NOMO-1 treated with dmso at 0.1 percent for 144 hours (cell line): Measurements from ENCODE around the gene ITK.

Experiments used
- DNase-seq: peaks from one replicate; lab custom pipeline; 2025; ENCODE audit not compliant: unreplicated experiment; lab: John Stamatoyannopoulos, UW

The ITK gene

DNA sequence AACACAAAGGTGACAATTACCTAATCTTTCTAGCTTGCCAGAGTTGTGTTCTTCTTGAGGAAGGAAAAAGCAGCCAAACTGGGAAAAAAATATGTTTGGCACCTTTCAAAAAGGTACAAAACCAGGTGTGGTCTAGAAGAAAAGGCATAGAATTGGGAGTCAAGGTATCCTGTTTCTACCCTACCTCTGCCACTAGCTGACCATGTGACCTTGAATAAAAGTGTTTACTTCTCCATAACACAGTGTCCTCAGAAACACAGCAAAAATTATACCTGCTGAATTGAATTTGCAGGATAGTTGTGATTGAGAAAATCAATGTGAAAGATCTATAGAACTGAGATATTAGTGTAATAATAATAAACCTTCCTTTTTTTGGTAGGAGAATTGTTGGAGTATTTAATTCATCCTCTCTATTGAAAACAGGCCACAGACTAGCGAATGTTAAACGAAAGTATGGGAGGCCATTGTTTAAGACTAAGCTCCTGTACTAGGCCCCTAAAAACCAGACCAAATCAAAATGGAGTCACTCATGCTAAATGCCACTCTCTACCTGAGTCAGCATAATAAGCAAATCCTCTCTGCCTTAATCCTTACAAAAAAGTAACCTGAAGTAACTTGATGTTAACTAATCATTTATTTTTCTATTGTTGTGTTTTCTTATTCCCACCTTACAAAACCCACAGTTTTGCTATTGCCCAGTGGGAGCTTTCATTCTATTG is 97.8 kb downstream of the ITK start:
- no peak for DNase-seq

DNA sequence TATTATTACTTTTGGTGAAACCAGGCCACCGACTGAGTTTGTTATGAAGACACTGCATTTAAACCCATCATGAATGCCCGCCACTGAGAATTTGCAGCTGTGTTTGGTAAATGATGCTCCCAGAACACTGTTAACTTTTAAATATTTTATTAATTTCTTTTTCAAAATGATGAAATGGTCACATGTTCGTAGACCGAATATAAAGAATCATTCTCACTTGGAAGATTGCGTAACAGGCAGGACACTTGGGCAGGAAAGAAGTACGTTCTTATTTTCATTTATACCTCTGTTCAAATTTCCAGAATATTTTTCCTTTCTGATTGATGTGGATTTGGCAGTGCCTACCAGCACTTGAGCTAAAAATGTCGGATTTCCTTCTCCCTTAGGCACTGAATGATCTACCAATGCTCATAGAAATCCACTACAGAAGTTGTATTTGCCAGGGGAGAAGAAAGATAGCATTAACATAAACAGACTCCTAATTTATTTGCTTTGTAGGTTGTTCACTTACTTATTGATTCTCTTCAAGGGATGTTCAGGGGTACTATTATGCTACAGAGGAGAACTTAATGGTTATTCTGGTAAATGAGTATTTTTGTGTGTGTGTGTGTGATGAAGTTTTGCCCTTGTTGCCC is 99.1 kb downstream of the ITK start:
- DNase-seq, result no peak

DNA sequence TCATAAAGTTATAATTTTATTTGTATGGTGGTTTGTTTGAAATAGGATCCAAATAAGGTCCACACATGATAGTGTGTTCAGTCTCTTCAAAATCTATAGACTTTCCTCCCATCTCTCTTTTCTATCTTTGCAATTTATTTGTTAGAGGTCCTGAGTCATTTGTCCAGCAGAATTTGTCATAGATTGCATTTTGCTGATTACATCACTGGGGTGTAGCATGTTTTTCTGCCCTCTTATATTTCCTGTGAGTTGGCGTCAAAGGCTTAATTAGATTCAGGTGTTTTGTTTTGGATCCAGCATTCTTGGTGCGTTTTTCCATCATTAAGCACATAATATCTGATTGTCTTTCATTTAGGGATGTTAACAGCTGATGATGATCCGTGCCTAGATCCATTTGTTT is 100.3 kb downstream of the ITK start:
- no peak for DNase-seq

DNA sequence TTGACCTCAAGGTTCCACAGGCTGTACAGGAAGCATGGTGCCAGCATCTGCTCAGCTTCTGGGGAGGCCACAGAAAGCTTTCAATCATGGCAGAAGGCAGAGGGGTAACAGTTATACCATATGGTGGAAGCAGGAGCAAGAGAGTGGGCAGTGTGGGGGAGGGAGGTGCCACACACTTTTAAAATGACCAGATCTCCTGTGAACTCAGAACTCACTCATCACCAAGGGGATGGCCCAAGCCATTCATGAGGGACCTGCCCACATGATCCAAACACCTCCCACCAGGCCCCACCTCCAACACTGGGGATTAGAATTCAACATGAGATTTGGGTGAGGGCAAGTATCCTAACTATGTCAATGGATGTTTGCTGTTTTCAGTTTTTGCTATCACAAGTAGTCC is 101.5 kb downstream of the ITK start:
- no peak for DNase-seq

DNA sequence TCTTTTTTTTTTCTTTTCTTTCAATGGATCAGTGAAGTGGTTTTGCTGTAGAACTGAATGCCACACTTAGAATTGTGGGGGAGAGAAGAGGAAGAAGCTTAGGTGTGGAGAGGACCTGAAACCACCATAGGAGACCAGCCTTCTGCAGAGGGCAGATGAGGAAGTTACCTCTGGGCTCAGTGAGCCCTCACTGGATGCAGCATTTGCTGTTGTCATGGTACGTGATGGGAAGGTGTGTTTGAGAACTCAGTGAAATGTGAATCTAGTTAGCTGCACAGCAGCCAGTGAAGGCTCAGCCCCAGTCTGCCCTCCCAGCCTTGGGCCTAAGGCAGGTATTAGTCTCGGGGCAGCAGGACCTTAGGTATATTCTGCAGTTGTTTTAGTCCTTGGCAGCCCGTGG is 102.8 kb downstream of the ITK start:
- peak; percentile 54 for DNase-seq

DNA sequence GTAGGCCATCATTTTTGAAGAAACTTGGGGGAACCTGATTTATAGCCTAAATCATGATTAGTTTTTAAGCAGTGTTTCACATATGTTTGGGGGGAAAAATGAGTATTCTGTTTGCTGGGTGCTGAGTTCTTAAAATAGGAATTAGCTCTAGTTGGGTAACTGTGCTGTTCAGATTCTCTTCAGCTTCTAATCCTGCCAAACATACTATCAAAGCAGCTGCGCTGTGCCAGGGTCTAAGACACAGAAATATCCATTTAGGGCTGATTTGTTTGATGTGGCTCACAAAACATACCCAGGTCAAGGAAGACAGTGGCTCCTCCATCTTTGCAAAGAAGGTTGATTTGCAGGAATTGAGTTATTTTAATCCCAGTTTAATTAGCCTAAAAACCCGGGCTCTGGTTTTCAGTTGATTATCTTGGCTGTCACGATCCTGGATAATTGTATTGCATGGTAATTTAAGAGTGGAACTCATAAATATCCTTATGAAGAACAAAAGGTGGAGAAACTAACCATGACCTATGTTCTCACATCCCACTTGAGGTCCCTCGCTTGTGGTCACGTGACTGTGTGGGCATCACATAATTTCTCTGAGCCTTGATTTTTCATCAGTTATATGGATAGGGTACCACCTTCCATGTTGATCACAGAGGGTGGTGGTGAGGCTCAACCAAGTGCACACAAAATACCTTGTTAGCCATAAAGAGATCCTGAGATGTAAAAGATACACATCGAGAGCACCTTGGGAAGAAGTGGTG is 104.0 kb downstream of the ITK start:
- DNase-seq, result no peak

DNA sequence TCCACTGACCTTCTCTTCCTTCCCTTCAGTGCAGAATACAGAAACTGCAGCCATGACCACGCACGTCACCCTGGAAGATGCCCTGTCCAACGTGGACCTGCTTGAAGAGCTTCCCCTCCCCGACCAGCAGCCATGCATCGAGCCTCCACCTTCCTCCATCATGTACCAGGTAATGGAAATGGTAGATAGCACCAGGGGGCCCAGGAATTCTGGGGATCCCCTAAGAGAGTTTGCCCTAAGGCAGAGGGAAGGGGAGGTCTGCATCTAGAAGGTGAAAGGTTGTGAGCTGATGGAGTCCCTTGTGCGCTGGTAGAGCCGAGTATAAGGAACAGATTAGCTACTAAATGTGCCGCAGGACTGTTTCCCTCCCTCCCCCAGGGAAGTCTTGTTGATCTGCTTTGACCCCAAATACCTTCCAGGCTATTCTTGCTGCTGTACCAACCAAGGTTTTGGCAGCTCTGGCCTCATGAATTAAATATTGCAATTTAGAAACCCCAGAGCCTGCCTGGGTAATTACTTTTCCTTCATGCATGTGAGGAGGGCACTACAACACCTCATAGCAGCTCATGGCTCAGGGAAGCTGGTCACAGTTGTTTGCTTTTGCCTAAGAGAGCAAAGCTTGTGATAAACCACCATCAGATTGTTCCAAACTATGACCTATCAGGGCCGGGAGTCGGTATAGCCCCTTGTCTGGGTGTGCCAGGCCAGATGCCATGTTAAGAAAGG is 104.8 kb downstream of the ITK start:
- DNase-seq, result no peak

DNA sequence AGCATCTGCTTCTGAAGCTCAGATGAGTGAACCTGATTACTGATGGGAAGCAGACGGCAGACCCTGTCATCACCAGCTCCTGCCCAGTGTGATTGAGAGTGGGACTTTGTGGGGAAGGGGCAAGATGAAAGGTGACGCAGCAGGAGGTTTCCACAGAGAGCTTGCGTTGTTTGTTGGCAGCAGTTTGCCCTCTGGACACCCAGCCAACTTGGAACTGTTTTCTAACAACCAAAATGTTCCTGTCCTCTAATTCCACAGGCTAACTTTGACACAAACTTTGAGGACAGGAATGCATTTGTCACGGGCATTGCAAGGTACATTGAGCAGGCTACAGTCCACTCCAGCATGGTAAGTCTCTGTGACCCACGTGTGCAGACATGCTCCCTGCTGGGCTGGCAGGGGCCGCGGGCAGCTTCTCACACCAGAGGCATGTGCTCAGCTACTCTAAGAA is 106.1 kb downstream of the ITK start:
- DNase-seq, result no peak

DNA sequence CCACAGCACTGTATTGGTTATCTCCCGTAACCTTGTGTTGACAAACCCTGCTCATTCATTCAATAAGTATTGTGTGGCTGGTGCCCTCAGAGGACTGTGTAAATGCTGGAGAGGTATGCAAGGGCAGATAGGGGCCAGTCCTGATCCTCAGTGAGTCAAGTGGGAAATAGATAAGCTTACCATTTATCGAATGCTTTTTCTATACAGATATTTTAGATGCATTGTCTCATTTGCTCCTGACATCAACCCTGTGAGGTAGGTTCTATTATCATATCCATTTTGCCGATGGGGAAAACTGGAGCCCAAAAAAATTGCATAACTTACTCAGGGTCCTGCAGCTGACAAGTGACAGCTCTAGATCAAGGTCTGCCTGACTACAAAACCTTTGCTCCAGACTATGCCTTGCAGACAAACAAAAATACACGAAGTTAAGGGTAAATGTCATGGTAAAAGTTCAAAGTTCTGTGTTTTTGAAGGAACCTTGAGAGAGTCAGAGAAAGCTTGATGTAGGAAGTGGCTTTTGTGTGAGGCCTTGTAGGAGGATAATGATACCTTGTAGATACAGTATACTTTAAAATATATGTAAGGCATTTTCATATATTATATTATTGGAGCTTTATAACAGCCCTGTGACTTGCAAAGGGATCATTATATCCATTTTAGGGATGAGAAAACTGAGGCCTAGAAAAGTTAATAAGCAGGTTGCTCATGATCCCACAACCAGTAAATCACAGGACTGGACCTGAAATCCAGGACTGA is 107.9 kb downstream of the ITK start:
- DNase-seq, result no peak

DNA sequence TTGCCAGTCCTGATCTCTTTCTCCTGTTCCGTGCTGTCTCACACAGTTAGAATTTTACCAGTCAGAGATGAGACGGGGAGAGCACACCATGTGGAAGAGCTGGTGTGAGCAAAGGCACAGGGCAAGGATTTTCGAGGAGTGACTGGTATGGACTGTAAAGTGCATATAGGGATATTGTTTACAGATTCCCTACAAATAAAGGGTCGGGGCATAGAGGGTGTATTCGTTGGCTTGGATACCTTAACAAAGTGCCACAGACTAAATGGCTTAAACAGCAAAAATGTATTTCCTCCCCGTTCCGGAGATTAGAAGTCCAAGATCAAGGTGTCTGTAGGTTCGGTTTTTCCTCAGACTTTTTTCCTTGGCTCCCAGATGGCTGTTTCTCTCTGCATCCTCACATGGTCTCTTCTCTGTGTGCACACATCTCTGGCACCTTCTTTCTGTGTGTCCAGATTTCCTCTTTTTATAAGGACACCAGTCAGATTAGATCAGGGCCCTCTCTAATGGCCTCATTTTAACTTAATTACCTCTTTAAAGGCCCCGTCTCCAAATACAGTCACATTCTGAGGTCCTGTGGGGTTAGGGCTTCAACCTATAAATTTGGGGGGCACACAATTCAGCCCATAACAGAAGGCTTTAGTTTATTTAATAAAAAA is 108.7 kb downstream of the ITK start:
- no peak for DNase-seq

DNA sequence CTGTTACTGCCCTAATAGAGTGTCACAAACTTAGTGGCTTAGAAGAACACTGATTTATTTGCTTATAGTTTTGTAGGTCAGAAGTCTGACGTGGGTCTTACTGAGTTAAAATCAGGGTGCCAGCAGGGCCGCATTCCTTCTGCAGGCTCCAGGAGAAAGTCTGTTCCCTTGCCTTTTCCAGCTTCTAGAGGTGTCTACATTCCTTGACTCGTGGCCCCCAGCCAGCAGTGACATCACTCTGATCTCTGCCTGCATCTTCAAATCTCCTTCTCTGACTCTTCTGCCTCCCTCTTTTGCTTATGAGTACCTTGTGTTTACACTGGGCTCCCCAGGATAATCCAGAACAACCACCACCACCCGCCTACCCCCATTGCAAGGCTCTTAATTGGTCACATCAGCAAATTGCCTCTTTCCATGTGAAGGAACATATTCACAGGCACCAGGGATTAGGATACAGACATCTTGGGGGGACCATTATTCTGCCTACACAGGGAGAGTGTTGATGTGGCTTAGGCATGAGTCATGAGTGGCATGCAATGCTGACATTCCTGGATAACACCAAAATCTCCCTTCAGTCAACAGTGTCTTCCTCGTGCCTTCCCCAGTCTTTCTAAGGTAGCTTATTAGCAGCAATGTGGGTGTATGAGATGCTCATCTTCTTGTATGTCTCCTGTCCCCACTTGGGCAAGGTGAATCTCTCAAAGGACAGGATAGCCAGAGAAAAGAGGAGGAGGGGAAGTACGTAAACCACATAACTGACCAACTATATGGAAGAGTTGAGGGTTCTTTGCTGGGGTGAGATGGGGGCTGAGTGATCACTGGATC is 109.7 kb downstream of the ITK start:
- DNase-seq, result no peak

DNA sequence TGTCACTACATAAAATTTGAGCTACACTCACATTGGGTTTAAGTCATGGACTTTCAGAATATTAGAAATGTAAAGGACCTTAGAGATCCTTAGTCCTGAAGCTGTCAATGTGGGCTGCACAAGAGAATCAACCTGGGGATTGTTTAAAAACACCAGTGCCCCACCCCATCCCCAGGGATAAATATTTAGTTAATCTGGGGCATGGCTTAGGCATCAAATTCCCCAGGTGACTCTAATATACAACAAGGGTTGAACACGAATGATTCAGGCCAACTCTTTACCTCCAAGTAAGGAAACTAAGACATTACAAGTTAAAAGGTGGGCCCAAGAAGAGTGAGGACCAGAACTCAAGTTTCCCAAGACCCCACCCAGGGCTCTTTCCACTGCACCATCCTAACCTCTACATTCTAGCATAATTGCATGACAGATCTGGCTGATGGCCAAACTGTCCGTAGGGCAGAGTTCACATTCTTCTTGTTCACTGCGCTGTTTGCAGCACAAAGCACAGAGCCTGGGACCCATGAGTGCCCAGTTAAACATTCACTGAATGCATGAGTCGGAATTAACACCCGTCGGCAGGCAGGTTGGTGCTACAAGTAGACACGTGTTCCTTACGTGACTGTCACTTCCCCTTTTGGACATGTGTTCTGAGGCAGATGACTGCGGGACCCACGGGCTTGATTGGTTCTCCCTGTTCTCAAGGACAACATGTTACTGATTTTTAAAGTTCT is 110.5 kb downstream of the ITK start:
- DNase-seq, result no peak

DNA sequence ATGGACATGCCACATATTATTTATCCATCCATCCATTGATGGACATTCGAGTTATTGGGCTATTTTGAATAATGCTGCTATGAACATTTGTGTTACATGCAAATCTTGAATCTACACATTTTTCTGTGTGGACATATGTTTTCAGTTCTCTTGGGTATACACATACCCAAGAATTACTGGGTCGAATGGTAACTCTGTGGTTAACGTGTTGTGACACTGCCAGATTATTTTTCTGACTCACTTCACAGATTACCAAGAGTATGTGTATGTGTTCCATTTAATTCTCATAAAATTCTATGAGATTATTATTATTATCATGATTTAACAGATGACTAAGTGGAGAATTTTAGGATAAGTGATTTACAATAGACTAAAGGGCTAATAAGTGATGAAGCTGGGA is 112.0 kb downstream of the ITK start:
- no peak for DNase-seq

DNA sequence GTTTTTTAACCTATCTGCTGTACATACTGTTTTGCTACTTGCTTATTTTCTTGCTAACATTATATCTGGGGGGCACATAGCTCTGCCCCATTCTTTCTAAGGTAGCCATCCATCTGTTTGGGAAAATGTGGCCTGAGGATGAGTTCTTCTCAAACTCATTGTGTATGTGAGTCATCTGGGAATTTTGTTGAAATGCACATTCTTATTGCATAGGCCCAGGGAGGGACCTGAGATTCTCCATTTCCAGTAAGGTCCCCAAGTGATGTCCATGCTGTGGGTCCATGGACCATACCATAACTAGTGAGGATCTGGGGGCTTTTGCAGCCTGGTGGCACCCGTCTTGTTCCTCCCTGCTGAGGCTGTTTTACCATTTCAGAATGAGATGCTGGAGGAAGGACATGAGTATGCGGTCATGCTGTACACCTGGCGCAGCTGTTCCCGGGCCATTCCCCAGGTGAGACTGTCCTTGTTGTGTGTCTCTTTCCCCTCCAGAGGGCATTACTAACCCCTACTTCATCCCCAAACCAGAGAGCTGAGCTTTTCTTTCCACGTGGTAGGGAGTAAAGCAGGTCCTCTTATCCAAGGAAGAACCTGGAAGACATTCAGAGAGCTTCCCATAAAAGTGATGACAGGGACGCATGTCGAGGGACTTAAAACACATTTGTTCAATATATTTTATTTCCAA is 113.9 kb downstream of the ITK start:
- no peak for DNase-seq

DNA sequence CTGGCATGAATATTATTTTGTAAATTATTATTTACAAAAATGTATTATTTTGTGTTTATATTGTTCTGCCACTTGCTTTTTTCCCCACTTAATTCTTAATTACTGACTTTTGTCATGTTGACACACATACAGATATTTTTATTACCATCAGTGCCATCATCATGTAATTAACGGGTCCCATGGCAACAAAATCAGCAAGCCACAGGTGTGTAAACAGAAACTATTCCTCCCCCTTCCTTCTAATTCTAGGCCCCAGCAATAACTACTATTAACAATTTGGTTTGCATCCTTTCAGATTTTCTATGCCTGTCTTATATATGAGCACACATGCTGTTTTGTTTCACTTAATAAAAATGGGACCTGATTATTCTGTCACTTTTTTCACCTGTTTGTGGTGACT is 114.6 kb downstream of the ITK start:
- DNase-seq, result no peak

DNA sequence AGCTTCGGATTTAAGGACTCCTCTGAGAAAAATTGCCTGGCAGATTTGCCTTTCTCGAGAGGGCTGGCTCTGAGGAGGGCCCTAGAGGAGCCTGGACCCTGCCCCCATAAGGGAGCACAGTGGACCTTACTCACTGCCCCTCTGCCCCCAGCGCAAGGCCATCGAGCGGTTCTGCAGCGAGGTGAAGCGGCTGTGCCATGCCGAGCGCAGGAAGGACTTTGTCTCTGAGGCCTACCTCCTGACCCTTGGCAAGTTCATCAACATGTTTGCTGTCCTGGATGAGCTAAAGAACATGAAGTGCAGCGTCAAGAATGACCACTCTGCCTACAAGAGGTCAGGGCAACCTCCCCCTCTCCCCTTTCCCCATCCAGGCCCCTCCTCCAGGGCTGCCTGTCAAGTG is 119.9 kb downstream of the ITK start:
- no peak for DNase-seq

DNA sequence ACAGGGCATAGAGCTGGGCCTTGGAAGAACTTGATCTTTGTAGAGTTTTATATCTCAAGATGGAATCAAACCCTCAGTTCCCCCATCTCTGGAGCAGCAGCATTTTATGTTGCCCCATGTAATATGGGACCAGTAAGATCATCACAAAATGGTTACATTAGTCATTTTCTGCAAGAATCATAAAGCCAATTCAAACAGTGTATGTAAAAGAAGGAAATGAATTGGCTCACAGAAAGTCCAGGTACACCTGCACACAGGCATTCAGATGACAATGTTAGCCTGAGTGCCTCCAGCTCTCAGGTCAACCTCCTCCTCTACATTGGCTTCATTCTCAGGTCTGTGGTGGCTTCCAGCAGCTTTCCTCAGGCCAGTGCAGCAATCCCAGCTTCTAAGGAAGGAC is 120.4 kb downstream of the ITK start:
- DNase-seq, result no peak

DNA sequence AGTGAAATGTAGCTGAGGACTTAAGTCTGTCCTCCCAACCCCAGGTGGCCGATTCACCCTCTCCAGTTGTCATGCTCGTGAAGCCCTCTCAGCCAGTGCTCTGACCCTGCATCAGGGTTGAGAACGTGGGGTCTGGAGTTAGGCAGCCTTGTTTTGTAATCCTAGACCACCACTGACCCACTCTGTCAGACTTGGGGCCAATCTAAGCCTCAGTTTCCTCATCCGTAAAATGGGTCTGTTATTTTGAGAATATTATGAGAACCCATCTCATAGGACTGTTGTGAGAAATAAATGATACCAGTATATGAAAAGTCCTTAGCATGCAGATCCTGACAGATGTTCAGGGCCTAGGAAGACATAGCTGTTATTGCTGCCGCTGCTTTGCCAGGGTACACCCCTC is 122.4 kb downstream of the ITK start:
- no peak for DNase-seq
